Measurements from ENCODE around the gene DIAPH1.

- TF ChIP-seq, protein P1, sequence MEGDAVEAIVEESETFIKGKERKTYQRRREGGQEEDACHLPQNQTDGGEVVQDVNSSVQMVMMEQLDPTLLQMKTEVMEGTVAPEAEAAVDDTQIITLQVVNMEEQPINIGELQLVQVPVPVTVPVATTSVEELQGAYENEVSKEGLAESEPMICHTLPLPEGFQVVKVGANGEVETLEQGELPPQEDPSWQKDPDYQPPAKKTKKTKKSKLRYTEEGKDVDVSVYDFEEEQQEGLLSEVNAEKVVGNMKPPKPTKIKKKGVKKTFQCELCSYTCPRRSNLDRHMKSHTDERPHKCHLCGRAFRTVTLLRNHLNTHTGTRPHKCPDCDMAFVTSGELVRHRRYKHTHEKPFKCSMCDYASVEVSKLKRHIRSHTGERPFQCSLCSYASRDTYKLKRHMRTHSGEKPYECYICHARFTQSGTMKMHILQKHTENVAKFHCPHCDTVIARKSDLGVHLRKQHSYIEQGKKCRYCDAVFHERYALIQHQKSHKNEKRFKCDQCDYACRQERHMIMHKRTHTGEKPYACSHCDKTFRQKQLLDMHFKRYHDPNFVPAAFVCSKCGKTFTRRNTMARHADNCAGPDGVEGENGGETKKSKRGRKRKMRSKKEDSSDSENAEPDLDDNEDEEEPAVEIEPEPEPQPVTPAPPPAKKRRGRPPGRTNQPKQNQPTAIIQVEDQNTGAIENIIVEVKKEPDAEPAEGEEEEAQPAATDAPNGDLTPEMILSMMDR (IDR thresholded peaks at IDR 0.05) = no peak
- TF ChIP-seq POLR2A (IDR thresholded peaks at IDR 0.05) = no peak
Observed at GRCh38 chr5:141640051-141640415, 21.2 kb upstream of the DIAPH1 start.
